ENCODE results near the gene MPZ. TPM values are rescaled to one million over a fixed set of nuclear protein-coding genes. Genes with fewer than 3 reads are reported as not detected.
A peak's percentile ranks its signal among the peaks of the same experiment; 100 is the strongest.

The MPZ gene
- total and polyA plus RNA-seq, 9 of the 15 experiments (the other 6 are each of a cell fraction or from before 2014, with no cell fraction given): 0.22 to 16.6 (median 10.9) TPM

DNA sequence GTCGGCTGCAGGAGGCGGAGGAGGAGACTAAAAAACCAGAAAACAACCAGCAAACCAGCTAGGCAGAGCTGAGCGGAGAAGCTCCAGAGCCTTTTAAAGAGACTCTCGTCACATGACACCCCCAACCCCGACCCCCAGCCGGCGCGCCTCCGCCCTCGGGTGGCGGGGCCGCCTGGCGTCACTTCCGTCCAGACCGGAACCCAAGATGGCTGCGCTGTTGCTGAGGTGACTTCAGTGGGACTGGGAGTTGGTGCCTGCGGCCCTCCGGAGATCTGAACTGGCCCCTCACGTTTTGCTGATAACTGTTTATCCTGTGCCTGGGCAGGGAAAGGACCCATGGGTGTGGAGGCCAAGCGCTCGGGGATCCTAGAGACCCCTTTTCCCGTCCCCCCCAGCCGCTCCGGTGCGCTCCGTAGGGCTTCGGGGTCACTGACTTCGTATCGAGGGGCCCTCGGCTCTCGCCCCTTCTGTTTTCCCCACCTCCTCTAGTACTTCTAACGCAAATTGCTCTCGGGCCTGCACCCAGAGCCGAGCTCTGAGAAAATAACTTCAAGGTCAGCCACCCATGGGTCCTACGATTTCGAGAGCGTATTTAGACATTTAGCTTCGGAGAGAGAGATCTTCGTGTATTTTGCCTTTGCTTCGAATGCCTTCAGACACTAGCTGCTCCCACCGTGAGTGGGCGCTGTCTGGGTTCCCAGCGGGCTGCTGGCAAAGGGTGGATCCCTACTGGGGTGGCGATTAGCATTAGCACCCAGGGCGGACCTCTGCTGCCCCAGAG lies 4.6 kb upstream of the MPZ start, which contains the start of gene SDHC (continued):
- TF ChIP-seq, protein P1, sequence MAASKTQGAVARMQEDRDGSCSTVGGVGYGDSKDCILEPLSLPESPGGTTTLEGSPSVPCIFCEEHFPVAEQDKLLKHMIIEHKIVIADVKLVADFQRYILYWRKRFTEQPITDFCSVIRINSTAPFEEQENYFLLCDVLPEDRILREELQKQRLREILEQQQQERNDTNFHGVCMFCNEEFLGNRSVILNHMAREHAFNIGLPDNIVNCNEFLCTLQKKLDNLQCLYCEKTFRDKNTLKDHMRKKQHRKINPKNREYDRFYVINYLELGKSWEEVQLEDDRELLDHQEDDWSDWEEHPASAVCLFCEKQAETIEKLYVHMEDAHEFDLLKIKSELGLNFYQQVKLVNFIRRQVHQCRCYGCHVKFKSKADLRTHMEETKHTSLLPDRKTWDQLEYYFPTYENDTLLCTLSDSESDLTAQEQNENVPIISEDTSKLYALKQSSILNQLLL (CRISPR knock-in tag; IDR thresholded peaks at IDR 0.05; ENCODE audit: borderline replicate concordance): no peak
- TF ChIP-seq GABPB1 (CRISPR knock-in tag; IDR thresholded peaks at IDR 0.05): peak; percentile 95
- TF ChIP-seq SIX5 (IDR thresholded peaks at IDR 0.05; ENCODE audit: borderline replicate concordance in 1 of 2, insufficient read depth in 1 of 2, low read depth in 1 of 2, low read length in 2 of 2): no peak
- no peak for TF ChIP-seq PPARD (CRISPR knock-in tag; IDR thresholded peaks at IDR 0.05)
- no peak for TF ChIP-seq ZNF146 (CRISPR knock-in tag; IDR thresholded peaks at IDR 0.05; ENCODE audit: unreplicated experiment)
- TF ChIP-seq, protein P2, sequence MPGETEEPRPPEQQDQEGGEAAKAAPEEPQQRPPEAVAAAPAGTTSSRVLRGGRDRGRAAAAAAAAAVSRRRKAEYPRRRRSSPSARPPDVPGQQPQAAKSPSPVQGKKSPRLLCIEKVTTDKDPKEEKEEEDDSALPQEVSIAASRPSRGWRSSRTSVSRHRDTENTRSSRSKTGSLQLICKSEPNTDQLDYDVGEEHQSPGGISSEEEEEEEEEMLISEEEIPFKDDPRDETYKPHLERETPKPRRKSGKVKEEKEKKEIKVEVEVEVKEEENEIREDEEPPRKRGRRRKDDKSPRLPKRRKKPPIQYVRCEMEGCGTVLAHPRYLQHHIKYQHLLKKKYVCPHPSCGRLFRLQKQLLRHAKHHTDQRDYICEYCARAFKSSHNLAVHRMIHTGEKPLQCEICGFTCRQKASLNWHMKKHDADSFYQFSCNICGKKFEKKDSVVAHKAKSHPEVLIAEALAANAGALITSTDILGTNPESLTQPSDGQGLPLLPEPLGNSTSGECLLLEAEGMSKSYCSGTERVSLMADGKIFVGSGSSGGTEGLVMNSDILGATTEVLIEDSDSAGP (CRISPR knock-in tag; IDR thresholded peaks at IDR 0.05): 0 out of 2 replicates have a peak, but pooled peaks have one; percentile 33
- no peak for TF ChIP-seq BRF1 (IDR thresholded peaks at IDR 0.05; ENCODE audit: borderline replicate concordance, extremely low read depth, insufficient read length)
- no peak for TF ChIP-seq KAT8 (IDR thresholded peaks at IDR 0.05; ENCODE audit: low read depth)
- TF ChIP-seq, protein P3, sequence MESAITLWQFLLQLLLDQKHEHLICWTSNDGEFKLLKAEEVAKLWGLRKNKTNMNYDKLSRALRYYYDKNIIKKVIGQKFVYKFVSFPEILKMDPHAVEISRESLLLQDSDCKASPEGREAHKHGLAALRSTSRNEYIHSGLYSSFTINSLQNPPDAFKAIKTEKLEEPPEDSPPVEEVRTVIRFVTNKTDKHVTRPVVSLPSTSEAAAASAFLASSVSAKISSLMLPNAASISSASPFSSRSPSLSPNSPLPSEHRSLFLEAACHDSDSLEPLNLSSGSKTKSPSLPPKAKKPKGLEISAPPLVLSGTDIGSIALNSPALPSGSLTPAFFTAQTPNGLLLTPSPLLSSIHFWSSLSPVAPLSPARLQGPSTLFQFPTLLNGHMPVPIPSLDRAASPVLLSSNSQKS (CRISPR knock-in tag; IDR thresholded peaks at IDR 0.05): no peak
- TF ChIP-seq CTBP1 (IDR thresholded peaks at IDR 0.05; ENCODE audit: borderline replicate concordance): 0 out of 2 replicates have a peak, but pooled peaks have one; percentile 38
- TF ChIP-seq, protein P4, sequence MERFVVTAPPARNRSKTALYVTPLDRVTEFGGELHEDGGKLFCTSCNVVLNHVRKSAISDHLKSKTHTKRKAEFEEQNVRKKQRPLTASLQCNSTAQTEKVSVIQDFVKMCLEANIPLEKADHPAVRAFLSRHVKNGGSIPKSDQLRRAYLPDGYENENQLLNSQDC (CRISPR knock-in tag; IDR thresholded peaks at IDR 0.05): no peak
- TF ChIP-seq, protein P5, sequence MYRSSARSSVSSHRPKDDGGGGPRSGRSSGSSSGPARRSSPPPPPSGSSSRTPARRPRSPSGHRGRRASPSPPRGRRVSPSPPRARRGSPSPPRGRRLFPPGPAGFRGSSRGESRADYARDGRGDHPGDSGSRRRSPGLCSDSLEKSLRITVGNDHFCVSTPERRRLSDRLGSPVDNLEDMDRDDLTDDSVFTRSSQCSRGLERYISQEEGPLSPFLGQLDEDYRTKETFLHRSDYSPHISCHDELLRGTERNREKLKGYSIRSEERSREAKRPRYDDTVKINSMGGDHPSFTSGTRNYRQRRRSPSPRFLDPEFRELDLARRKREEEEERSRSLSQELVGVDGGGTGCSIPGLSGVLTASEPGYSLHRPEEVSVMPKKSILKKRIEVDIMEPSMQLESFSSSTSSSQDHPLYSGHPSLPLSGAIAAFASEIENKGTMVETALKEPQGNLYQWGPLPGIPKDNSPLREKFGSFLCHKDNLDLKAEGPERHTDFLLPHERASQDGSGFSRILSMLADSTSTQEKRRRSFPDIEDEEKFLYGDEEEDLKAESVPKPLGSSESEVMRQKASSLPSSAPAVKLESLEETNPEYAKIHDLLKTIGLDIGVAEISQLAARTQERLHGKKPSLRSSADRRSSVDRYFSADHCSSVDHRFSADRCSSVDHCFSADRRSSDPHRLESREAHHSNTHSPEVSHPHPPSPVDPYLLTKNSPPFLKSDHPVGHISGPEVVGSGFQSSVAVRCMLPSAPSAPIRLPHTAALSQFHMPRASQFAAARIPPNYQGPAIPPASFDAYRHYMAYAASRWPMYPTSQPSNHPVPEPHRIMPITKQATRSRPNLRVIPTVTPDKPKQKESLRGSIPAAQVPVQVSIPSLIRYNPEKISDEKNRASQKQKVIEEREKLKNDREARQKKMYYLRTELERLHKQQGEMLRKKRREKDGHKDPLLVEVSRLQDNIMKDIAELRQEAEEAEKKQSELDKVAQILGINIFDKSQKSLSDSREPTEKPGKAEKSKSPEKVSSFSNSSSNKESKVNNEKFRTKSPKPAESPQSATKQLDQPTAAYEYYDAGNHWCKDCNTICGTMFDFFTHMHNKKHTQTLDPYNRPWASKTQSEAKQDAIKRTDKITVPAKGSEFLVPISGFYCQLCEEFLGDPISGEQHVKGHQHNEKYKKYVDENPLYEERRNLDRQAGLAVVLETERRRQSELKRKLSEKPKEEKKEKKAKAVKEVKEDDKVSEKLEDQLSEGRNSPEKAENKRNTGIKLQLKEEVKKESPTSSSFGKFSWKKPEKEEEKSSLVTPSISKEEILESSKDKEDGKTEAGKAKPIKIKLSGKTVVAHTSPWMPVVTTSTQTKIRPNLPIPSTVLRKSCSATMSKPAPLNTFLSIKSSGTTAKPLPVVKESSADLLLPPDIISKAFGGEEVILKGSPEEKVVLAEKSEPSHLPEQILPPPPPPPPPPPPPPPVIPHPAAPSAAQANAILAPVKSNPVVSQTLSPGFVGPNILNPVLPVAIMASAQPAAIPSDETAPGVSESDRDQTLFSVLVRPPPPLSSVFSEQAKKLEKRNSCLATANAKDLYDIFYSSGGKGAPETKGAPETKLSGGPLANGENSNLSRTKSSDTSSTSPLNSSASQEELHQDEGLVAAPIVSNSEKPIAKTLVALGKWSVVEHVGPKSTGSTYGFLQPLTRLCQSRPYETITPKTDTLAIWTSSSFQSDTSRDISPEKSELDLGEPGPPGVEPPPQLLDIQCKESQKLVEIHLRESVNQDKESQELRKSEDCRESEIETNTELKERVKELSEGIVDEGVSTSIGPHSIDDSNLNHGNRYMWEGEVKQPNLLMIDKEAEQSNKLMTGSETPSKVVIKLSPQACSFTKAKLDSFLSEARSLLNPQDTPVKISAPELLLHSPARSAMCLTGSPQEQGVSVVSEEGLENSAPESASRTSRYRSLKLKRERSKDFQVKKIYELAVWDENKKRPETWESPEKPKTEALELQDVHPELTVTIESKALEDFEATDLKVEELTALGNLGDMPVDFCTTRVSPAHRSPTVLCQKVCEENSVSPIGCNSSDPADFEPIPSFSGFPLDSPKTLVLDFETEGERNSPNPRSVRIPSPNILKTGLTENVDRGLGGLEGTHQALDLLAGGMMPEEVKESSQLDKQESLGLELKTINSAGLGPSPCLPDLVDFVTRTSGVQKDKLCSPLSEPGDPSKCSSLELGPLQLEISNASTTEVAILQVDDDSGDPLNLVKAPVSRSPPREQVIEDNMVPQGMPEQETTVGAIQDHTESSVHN (IDR thresholded peaks at IDR 0.05; ENCODE audit: borderline replicate concordance in 1 of 2, low read depth in 1 of 2): no peak
- peak; percentile 26 for TF ChIP-seq NEUROD1 (IDR thresholded peaks at IDR 0.05; ENCODE audit: borderline replicate concordance, low read depth, low read length, partially characterized antibody)
